Activated CD8-positive, alpha-beta memory T cell treated with anti-CD3 and anti-CD28 coated beads for 36 hours (primary cell): Measurements from ENCODE around the gene ARNT2. TPM values are rescaled to one million over a fixed set of nuclear protein-coding genes. Genes with fewer than 3 reads are reported as not detected.

Experiments used
- CTCF ChIA-PET: fragments of 350-600 bp; sonication (Branson Sonifier 250); formaldehyde crosslinking; loops from one replicate; lab custom pipeline; 2021; ENCODE audit warnings: antibody characterized with exemption; lab: Charles Lee
- POLR2A ChIA-PET: fragments of 350-600 bp; sonication (Branson Sonifier 250); formaldehyde crosslinking; loops from one replicate; lab custom pipeline; 2021; ENCODE audit warnings: antibody characterized with exemption; lab: Charles Lee
- total RNA-seq, 2 experiments: library from RNA; stranded (reverse); gene quantifications; one replicate each; pipeline ENCODE4 v1.2.3, GENCODE V29; 2021

The ARNT2 gene
- total RNA-seq, 2 experiments from 2014 or later, result not detected

- CTCF ChIA-PET, result interaction anchor here (0.6 to 1.1 kb wide), 2 partner anchors 24 to 124 kb away, joined by 3 to 4 read pairs; no protein-coding TSS in a partner anchor
- POLR2A ChIA-PET, result no interaction called here
Measured at GRCh38 chr15:80480171-80480811, 76.1 kb downstream of the ARNT2 start.

- CTCF ChIA-PET, result interaction anchor here (0.6 kb wide), 1 partner anchor 124 kb away, joined by 3 read pairs; no protein-coding TSS in a partner anchor
- POLR2A ChIA-PET, result no interaction called here
Measured at GRCh38 chr15:80480909-80481308, 76.7 kb downstream of the ARNT2 start.

GRCh38 chr15:80482696-80483095, 78.5 kb downstream of the ARNT2 start:
- ChIA-PET CTCF (no interaction called here), POLR2A (no interaction called here)

- CTCF ChIA-PET, result no interaction called here
Measured at GRCh38 chr15:80483725-80484161, 79.6 kb downstream of the ARNT2 start.

GRCh38 chr15:80484333-80484864, 80.2 kb downstream of the ARNT2 start:
- ChIA-PET POLR2A (no interaction called here), CTCF (no interaction called here)

More at GRCh38 chr15:80483725-80484161, 79.6 kb downstream of the ARNT2 start:
- POLR2A ChIA-PET, result no interaction called here

- CTCF ChIA-PET, result no interaction called here
- POLR2A ChIA-PET, result no interaction called here
Measured at GRCh38 chr15:80485370-80486164, 81.4 kb downstream of the ARNT2 start.

- POLR2A ChIA-PET, result no interaction called here
- CTCF ChIA-PET, result no interaction called here
Measured at GRCh38 chr15:80487839-80488390, 83.7 kb downstream of the ARNT2 start.

- ChIA-PET POLR2A (no interaction called here), CTCF (no interaction called here)
Measured at GRCh38 chr15:80489030-80489594, 84.9 kb downstream of the ARNT2 start.

- CTCF ChIA-PET, result no interaction called here
Measured at GRCh38 chr15:80490431-80490990, 86.3 kb downstream of the ARNT2 start.

GRCh38 chr15:80491163-80491847, 87.1 kb downstream of the ARNT2 start:
- ChIA-PET CTCF (no interaction called here), POLR2A (no interaction called here)

More at GRCh38 chr15:80490431-80490990, 86.3 kb downstream of the ARNT2 start:
- POLR2A ChIA-PET, result no interaction called here

- CTCF ChIA-PET, result no interaction called here
- POLR2A ChIA-PET, result no interaction called here
Measured at GRCh38 chr15:80492409-80492808, 88.2 kb downstream of the ARNT2 start.

- CTCF ChIA-PET, result no interaction called here
- POLR2A ChIA-PET, result no interaction called here
Measured at GRCh38 chr15:80492874-80493273, 88.7 kb downstream of the ARNT2 start.

- CTCF ChIA-PET, result no interaction called here
Measured at GRCh38 chr15:80494351-80494751, 90.2 kb downstream of the ARNT2 start.

GRCh38 chr15:80494756-80495155, 90.6 kb downstream of the ARNT2 start:
- POLR2A ChIA-PET, result no interaction called here
- CTCF ChIA-PET, result no interaction called here

More at GRCh38 chr15:80494351-80494751, 90.2 kb downstream of the ARNT2 start:
- POLR2A ChIA-PET, result no interaction called here

- CTCF ChIA-PET, result no interaction called here
- POLR2A ChIA-PET, result no interaction called here
Measured at GRCh38 chr15:80495401-80495942, 91.3 kb downstream of the ARNT2 start.

- ChIA-PET POLR2A (no interaction called here), CTCF (no interaction called here)
Measured at GRCh38 chr15:80496096-80496495, 91.9 kb downstream of the ARNT2 start.

- CTCF ChIA-PET, result no interaction called here
- POLR2A ChIA-PET, result no interaction called here
Measured at GRCh38 chr15:80497221-80497620, 93.0 kb downstream of the ARNT2 start.

GRCh38 chr15:80498652-80499051, 94.5 kb downstream of the ARNT2 start:
- ChIA-PET POLR2A (no interaction called here), CTCF (no interaction called here)

GRCh38 chr15:80500021-80500420, 95.8 kb downstream of the ARNT2 start:
- ChIA-PET CTCF (no interaction called here), POLR2A (no interaction called here)
